ENCODE results near the gene PDK1. TPM values are rescaled to one million over a fixed set of nuclear protein-coding genes. Genes with fewer than 3 reads are reported as not detected.
"Not testable (repeated sequence)": the region's sequence is repeated elsewhere in the genome, so short reads cannot be mapped to it uniquely, and the experiment has no call there.

PDK1 gene
- polyA plus RNA-seq, 3 donors = 9.4 to 14.5 (median 10.3) TPM

DNA sequence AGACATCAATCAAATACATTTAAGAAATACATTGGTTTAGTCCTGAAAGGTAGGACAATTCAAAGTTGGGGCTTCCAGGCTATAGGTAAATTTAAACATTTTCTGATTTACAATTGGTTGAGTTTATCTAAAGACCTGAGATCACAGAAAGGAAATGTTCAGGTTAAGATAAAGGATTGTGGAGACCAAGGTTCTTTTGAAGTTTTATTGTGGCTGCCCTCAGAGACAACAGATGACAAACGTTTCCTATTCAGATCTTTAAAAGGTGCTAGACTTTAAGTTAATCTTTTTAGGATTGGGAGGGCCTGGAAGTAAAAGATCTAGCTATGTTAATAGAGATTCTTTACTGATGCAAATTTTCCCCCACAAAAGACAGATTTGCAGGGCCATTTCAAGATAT, 6.1 kb upstream of the PDK1 start:
- not testable (repeated sequence) for DNase-seq

DNA sequence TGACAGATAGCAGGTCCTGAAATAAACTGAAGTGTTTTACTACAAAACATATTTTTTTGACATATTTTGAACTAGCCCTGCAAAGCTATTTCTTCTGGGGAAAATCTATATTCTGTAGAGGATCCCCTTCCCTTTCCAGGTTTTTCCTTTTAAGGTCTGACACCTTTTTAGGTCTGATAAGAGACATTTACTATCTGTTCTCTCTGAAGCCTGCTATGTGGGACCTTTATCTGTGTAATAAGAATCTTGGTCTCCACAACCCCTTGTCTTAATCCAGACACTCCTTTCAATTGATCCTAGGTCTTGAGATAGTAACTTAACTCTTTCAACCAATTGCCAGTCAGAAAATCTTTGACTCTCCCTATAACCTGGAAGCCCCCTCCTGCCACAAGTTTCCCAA, 5.5 kb upstream of the PDK1 start:
- no peak for DNase-seq

DNA sequence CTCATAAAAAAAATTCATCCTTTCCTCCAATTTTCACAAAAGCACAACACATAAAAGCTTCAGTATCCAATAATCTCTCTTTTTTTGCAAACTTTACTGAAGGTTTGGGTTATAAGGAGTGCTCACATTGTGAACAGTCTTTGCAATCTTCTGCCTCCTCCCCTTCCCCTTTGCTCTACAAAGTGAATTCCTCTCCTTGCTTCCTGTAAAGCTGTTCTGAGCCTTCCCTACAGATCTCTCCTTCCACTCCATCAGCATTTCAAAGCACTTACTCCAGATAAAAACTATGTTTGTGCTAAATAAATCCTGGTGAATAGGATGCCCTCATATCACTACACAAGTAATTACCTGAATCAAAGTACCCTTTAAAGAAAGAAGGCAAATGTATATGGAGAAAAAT, 4.6 kb upstream of the PDK1 start:
- DNase-seq = no peak

DNA sequence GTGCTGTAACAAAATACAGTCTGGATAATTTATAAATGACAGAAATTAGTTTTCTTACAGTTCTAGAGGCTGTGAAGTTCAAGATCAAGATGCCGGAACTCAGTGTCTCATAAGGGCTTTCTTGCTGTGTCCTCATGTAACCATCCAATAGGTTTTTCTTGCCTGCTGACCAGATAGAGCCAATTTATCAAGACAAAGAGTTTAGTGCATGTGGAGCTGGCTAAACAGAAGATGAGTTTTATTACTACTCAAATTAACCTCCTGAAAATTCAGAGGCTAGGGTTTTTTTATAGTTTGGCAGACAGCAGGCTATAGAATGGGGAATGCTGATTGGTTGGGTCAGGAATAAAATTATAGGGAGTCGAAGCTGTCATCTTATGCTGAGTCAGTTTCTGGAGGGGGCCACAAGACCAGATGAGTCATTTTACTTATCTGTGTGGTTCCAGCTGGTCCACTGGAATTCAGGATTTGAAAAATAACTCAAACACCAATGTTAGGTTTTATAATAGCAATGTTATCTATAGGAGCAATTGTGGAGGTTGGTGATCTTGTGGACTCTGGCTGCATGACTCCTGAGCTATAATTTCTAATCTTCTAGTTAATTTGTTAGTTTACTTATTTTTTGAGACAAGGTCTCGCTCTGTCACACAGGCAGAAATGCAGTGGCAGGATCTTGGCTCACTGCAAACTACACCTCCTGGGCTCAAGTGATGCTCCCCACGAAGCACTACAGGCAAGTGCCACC, 3.2 kb upstream of the PDK1 start:
- DNase-seq = no peak

DNA sequence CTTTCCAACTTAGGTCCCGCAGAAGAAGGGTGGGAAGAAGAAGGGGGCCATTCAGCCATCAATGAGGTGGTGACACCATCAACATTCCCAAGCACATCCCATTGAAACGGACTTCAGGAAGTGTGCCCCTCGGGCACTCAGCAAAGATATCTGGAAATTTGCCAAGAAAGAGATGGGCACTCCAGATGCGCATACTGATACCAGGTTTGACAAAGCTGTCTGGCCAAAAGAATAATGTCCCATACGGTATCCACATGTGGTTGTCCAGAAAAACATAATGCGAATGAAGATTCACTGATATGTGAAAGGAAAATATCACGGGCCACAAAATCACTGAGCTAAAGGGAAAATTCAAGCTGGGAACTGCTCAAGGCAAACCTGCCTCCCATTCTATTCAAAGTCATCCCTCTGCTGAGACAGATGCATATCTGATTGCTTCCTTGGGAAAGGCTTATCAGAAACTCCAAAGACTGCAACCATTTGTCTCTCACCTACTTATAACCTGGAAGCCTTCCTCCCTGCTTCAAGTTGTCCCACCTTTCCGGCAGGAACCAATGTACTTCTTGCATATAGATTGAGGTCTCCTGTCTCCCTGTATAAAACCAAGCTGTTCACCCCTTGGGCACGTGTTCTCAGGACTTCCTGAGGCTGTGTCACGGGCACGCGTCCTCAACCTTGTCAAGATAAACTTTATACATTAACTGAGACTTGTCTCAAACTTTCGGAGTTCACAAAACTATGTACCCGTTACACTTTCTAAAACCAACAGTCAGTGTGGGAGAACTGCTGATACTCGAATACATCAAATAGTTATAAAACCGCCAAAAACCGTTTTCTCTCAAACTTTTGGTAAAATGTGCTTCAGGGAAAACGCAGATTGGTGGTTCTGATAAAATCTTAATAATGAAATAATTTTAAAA, 1.3 kb upstream of the PDK1 start:
- no peak for DNase-seq

DNA sequence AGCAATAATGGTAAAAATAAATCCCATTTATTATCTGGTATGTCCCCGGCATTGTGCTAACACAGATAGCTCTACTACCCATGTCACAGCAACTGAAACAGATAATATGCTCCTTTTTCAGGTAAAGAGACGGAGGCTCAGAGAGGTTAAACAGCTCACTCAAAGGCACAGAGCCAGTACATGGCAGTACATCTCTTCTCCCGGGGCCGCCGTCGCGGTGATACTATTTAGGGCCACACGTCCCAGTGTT, 693 bp upstream of the PDK1 start:
- DNase-seq = no peak

DNA sequence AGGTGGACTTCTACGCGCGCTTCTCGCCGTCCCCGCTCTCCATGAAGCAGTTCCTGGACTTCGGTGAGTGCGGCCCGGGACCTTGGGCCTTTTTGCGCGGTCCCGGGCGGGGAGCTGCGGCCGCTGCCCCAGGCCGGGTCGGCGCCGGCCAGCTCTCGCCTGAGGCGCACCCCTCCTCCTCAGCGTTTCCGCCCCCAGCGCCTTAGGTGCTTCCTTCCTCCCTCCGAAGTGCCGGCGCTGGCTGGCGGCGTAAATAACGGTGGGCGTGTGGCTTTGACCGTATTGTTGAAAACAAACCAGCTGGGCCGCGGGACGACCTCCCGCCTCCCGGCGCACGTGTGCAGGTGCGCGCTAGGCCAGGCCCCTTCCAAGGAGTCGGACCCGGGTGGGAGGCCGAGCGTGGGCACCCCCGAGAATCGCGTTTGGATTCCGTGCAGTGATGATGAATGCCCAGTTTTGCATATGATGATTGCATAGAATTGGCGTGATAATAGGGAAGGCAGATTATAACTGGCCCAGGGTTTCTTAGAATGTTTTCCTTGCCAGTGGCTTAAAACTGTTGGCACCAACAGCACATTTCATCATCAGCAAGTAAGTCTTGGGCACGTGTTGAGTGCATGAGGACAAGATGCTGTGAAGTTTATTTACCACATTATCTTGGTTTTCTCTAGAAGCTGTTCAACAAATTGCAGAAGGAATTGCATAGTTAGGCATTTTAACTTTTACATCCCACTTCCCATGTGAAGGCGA, 569 bp downstream of the PDK1 start:
- DNase-seq = peak; percentile 42

DNA sequence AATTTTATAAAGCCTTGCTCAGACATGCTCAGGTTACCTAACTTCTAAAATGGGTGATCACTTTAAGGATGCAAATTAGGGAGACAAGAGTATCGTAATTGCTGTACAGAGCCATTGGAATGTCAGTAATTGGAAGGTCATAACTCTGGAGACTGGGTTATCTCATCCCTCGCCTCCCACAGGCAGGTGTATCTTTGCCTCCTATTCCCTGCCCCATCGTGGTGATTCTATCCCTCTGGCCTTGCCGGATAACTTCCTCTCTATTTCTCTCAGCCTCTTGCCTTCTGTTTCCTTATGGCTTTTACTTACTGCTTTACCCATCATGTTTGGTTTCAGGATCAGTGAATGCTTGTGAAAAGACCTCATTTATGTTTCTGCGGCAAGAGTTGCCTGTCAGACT, 2.5 kb downstream of the PDK1 start:
- DNase-seq = no peak

DNA sequence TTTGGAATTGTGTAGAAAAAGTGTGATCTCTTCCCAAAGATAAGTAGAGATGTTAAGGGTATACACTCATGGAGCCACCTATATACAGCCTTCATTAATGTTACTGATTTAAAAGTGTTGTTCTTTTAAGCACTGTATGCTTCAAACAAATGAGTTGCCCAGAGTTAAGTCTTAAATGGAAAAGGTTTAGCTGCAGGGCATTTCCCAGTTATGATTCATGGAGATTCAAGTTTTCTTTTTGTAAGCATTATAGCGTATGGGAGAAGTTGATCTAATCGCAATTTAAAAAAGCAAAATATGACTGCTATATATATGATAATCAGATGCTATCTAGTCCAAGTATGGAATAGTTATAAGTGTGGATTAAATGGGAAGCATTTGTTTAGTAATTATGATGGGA, 4.8 kb downstream of the PDK1 start:
- DNase-seq = no peak

DNA sequence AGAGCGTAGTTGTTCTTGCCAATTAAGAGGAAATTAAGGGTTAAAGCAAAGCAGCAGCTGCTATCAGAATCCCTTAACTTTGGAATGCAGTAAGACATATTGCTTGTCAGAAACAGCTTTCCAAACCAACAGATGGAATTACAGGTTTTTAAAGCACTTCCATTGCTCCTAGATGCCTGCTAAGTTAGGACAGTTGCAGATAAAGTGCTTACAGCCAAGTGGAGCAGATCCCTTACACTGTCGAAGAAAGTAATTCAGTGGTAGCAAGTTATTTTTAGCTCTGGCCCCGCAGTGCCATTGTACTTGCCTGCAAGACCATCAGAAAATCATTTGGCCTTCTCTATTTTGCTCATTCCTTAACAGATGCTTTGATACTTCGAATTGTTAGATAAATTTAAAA, 5.4 kb downstream of the PDK1 start:
- no peak for DNase-seq

DNA sequence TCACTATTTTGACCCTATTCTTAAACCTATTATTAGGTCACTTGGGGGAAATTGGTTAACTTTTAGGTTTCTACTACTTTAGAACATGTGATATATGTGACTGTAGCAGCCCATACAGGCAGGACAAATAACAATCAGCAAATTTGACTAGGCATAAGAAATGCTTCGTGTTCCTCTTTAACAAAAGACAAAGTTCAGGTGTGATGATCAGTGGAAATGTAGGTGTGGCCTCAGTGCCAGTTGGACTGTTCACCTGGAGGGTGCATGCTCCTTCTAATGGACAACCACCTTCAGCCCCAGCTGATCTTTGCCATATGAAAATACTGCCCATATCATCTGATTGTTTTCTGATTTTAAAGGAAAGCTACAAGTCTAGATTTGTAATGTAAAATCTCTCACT, 6.4 kb downstream of the PDK1 start:
- no peak for DNase-seq

DNA sequence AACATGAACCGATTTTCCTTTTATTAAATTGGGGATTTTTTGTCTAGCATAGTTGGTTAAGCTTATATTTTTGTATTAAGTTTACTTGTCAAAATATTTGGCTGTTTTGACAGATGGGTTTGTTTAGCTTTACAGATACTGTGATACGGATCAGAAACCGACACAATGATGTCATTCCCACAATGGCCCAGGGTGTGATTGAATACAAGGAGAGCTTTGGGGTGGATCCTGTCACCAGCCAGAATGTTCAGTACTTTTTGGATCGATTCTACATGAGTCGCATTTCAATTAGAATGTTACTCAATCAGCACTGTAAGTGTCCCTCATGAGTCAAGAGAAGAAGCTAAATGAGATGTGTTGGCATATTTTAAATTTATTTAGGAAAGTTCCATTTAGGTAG, 8.5 kb downstream of the PDK1 start:
- no peak for DNase-seq

DNA sequence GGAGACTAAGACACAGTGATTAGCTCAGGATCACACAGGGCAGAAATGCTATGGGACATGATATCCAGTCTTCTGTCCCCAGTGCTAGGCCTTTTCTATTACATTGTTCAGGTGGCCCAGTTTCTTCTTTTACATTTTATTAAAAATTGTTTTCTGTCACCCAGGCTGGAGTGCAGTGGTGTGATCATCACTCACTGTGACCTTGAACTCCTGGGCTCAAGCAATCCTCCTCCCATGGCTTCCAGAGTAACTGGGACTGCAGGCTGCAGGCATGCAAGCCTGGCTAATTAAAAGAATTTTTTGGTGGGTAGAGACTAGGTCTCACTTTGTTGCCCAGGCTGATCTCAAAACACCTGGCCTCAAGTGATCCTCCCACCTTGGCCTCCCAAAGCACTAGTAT, 15.4 kb downstream of the PDK1 start:
- DNase-seq = no peak

DNA sequence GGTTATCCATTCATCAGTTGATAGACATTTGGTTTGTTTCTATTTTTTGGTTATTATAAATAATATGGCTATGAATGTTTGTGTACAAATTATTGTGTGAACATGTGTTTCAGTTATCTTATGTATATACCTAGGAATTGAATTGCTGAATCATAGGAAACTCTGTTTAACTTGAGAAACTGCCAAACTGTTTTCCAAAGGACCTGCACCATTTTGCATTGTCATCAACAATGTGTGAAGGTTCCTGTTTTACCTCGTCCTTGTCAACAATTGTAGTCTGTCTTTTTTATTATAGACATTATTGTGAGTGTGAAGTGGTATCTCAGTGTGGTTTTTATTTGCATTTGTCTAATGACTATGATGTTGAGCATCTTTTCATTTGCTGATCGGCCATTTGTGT, 17.1 kb downstream of the PDK1 start:
- DNase-seq = no peak

DNA sequence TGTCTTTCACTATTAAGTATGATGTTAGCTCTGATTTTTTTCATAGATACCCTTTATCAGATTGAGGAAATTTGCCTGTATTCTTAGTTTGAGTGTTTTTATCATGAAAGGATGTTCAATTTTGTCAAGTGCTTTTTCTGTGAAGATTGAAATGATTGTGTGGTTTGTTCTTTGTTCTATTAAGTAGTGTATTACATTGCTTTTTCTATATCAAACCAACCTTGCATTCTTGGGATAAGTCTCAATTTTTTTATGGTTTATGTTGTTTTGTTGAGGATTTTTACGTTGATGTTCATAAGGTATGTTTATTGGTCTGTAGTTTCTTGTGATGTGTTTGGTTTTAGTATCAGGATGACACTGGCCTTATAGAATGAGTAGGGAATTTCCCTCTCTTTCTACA, 19.1 kb downstream of the PDK1 start:
- DNase-seq = no peak

DNA sequence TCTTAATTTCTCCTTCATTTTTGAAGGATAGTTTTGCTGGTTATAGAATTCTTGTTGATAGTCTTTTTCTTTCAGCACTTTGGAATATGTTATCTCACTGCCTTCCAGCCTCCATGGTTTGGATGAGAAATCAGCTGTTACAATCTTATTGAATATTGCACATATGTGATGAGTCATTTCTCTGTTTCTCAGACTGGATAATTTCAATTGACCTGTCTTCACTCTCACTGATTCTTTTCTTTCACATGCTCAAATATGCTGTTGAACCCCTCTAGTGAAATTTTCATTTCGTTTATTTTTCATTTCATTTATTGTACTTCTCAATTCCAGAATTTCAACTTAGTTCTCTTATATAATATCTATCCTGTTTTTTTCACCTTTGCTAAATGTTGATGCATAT, 22.2 kb downstream of the PDK1 start:
- no peak for DNase-seq

DNA sequence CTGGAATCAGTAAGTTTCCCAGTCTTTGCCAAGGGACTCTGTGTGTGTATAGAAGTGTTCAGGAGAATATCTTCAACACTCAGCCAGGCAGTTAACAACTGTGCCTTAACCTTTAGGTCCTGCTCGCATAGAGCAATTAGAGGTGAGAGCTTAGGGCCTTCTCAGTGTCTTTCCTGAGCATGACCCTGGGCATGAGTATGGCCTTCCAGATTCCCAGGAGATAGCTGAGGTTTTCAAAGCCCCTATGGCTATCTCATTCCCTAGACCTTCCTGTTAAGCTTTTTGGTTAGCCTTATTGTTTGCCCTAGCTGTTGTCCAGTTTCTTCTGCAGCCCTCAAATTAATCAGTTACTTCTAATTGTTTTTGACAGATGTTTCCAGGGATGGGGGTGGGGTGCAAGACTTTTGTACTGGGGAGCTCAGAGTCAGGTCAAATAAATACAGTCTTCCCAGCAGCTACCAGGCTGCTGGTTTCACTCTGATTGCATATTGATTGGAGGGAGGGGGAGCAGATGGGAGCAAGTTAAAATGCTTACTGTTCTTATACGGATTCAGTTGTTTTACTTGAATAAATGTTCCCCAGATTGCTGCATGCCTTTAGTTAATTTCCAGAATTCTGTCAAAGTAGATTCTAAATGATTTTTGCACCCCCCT, 23.1 kb downstream of the PDK1 start:
- DNase-seq = no peak

DNA sequence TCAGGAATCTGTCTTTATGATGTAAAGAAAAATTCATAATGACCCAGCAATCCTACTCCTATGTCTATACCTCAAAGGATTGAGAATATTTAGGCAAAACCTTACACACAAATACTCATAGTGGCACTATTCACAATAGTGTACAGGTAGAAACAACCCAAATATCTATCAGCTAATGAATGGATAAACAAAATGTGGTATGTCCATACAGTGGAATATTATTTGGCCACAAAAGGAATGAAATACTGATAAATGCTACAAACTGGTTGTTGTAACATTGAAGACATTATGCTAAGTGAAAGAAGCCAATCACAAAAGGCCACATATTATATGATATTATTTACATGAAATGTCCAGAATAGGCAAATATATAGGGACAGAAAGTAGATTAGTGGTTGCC, 24.7 kb downstream of the PDK1 start:
- no peak for DNase-seq

DNA sequence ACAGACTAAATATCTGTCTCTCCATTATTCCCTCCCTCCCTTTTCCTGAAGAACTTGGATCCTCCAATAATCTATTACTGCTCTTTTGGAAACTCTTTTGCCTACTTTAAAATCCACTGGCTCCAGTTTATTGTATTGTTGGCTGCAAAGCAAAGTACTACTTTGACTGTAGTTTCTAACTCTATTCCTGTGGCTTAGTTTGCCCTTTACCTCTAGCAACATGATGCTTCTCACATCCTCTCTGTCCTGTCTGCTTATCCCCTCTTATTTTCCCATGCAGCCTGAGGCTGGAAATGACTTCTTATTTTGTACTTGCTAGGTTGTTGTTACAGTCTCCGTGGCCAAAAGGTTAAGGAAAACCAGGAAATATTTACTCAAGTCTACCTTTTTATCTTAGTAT, 26.8 kb downstream of the PDK1 start:
- DNase-seq = no peak

DNA sequence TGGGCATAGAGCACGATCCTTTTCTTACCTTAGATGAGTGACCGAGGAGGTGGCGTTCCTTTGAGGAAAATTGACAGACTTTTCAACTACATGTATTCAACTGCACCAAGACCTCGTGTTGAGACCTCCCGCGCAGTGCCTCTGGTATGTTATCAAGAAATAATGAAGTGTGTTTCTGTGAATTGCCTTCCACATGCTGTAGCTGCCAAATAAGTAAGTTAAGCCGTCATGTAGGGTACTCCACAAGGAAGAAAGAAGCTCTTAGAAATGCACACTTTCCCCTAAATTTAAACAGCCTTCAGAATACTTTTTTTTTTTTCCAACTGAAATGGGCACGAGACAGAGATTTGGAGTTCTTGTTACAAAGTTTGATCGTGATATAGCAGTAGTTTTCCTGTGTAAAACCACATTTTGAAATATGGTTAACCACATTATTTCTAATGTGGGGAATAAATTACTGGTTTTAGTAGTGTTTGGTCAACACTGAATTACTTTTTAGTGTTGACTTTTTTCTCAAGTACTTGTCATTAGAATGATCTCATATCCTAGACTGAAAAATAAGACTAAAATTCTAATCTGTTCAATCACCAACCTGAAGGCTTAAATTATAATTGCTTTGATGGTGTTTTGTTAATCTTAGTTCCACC, 30.5 kb downstream of the PDK1 start:
- no peak for DNase-seq

DNA sequence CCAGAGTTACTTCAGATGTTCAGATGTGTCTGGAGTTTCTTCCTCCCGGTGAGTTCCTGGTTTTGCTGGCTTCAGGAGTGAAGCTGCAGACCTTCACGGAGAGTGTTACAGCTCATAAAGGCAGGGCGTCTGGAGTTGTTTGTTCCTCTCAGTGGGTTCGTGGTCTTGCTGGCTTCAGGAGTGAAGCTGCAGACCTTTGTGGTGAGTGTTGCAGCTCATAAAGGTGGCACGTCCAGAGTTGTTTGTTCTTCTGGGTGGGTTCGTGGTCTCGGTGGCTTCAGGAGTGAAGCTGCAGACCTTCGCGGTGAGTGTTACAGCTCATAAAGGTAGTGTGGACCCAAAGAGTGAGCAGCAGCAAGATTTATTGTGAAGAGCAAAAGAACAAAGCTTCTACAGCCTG, 31.3 kb downstream of the PDK1 start:
- DNase-seq = not testable (repeated sequence)

DNA sequence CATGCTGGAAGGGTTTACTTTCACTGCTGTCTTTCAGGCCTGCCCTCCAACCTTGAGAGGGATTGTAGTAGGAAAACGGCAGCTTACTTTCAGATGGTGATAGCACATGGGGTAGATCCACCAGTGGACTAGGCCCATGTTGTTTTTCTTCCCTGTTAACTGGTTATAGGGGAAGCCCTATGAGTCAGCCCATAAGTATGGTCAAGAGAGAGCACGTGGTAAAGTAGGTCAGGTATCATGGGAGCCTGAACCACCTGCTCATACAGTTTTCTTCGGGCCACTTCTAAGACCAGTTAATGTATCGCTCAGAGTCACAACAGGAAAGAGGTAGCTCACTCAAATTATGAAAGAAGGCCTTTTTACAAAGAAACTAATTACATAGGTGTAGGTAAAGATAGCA, 33.0 kb downstream of the PDK1 start:
- no peak for DNase-seq
